SU-DHL-6 (cell line): Measurements from ENCODE around the gene ITGA8.

Experiments used
- H2AFZ ChIP-seq: fragments of 200-600 bp; sonication (generic); 2 replicates; pipeline ENCODE4 v1.6.1; 2014; ENCODE audit warnings: low read depth, mild to moderate bottlenecking, moderate library complexity, mixed read lengths, antibody characterized with exemption, low read length; ENCODE audit not compliant: severe bottlenecking
- H3F3A ChIP-seq: fragments of 200-600 bp; shearing (Covaris generic); 2 replicates; pipeline ENCODE4 v1.6.0; 2016; ENCODE audit warnings: antibody characterized with exemption, mild to moderate bottlenecking; ENCODE audit not compliant: insufficient read depth
- H3K27ac ChIP-seq: fragments of 200-600 bp; sonication (generic); 2 replicates; pipeline ENCODE4 v1.5.1; 2016; ENCODE audit warnings: low read depth, mild to moderate bottlenecking, low read length, moderate library complexity, mixed read lengths
- H3K27me3 ChIP-seq: fragments of 200-600 bp; sonication (generic), shearing (Covaris generic); 2 replicates; pipeline ENCODE4 v1.6.0; 2014; ENCODE audit warnings: mild to moderate bottlenecking, low read length
- H3K36me3 ChIP-seq: fragments of 200-600 bp; sonication (generic); 2 replicates; pipeline ENCODE4 v1.6.1; 2014; ENCODE audit warnings: mild to moderate bottlenecking, low read length, mixed read lengths
- H3K4me2 ChIP-seq: fragments of 300-600, 200-600 bp; shearing (Covaris generic), sonication (generic); 2 replicates; pipeline ENCODE4 v1.6.0; 2014; ENCODE audit warnings: low read length, low read depth, mild to moderate bottlenecking; ENCODE audit not compliant: poor library complexity, severe bottlenecking
- H3K4me3 ChIP-seq: fragments of 200-600 bp; sonication (generic); 2 replicates; pipeline ENCODE4 v1.5.1; 2014; ENCODE audit warnings: antibody characterized with exemption, low read length, mild to moderate bottlenecking, mixed read lengths; ENCODE audit not compliant: insufficient read depth, poor library complexity, severe bottlenecking
- H3K79me2 ChIP-seq: fragments of 200-600 bp; sonication (generic); 2 replicates; pipeline ENCODE4 v1.6.1; 2014; ENCODE audit warnings: mild to moderate bottlenecking, low read length, moderate library complexity; ENCODE audit not compliant: insufficient read depth
- H3K9ac ChIP-seq: fragments of 200-600 bp; sonication (generic); 2 replicates; pipeline ENCODE4 v1.7.0; 2014; ENCODE audit warnings: mild to moderate bottlenecking, low read length
- H3K9me2 ChIP-seq: fragments of 200-600 bp; sonication (generic); replicated peaks from 2 replicates; pipeline ENCODE4 v1.6.1; 2014; ENCODE audit warnings: low read length; ENCODE audit not compliant: insufficient read depth
- H3K9me3 ChIP-seq: fragments of 200-600 bp; sonication (generic); 2 replicates; pipeline ENCODE4 v1.6.1; 2014; ENCODE audit warnings: low read length, mixed read lengths; ENCODE audit not compliant: insufficient read depth
- H4K20me1 ChIP-seq: fragments of 200-600 bp; sonication (generic); 2 replicates; pipeline ENCODE4 v1.6.1; 2014; ENCODE audit warnings: low read depth, mild to moderate bottlenecking, antibody characterized with exemption, low read length, moderate library complexity, mixed read lengths
- EZH2phosphoT487 ChIP-seq: fragments of 200-600 bp; sonication (generic), shearing (Covaris generic); conservative IDR thresholded peaks from 2 replicates; pipeline ENCODE4 v1.6.1; 2018; ENCODE audit warnings: mild to moderate bottlenecking, antibody characterized with exemption, low read length, moderate library complexity, mixed read lengths
- TF ChIP-seq, protein P1 (sequence below): fragments of 200-600 bp; sonication (generic); IDR thresholded peaks from one replicate; pipeline ENCODE4 v1.5.1; 2017; ENCODE audit warnings: antibody characterized with exemption, mild to moderate bottlenecking, low read length, moderate library complexity; ENCODE audit not compliant: insufficient read depth, poor library complexity, severe bottlenecking

The ITGA8 gene

DNA sequence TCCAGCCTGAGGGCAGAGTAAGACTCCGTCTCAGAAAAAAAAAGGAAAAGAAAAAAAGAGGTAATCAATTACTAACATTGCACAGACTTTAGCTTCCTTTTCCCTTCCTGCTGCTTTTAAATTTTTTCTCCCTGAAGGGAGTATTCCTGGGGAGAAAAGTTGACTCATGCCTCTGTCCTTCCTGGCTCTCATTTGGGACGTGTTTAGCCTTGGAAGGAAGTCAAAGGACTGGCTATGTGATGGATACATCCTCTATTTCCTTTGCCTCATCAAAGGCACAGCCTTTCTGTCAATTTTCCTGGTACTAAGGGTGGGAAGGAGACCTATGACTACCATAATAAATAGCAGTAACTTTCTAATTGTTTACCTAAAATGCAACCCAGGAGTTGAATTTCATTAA is 77.6 kb downstream of the ITGA8 start:
- Histone ChIP-seq H3K4me2 (no peak overlapping the region), H3F3A (no peaks in the 10 kb centered on the region), H3K9me2 (no peaks in the 10 kb centered on the region), H3K9me3 (no peaks in the 10 kb centered on the region), H4K20me1 (no peaks in the 10 kb centered on the region), H3K9ac (no peak overlapping the region), H2AFZ (no peak overlapping the region), H3K27me3 (no peaks in the 10 kb centered on the region), H3K27ac (no peak overlapping the region), H3K4me3 (no peak overlapping the region), H3K79me2 (no peaks in the 10 kb centered on the region), H3K36me3 (no peaks in the 10 kb centered on the region)
- TF ChIP-seq, protein P1, sequence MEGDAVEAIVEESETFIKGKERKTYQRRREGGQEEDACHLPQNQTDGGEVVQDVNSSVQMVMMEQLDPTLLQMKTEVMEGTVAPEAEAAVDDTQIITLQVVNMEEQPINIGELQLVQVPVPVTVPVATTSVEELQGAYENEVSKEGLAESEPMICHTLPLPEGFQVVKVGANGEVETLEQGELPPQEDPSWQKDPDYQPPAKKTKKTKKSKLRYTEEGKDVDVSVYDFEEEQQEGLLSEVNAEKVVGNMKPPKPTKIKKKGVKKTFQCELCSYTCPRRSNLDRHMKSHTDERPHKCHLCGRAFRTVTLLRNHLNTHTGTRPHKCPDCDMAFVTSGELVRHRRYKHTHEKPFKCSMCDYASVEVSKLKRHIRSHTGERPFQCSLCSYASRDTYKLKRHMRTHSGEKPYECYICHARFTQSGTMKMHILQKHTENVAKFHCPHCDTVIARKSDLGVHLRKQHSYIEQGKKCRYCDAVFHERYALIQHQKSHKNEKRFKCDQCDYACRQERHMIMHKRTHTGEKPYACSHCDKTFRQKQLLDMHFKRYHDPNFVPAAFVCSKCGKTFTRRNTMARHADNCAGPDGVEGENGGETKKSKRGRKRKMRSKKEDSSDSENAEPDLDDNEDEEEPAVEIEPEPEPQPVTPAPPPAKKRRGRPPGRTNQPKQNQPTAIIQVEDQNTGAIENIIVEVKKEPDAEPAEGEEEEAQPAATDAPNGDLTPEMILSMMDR, result no peak
- no peak for TF ChIP-seq EZH2phosphoT487

GRCh38 chr10:15640536-15641085 is 79.1 kb downstream of the ITGA8 start:
- H3K27me3 ChIP-seq, result no peaks in the 10 kb centered on the region
- H3K9me3 ChIP-seq, result no peaks in the 10 kb centered on the region
- no peak overlapping the region for H3K4me2 ChIP-seq
- H2AFZ ChIP-seq, result no peak overlapping the region
- no peak for TF ChIP-seq EZH2phosphoT487
- TF ChIP-seq, protein P1, result no peak
- H3K9me2 ChIP-seq, result no peaks in the 10 kb centered on the region
- H3K79me2 ChIP-seq, result no peaks in the 10 kb centered on the region
- H3K27ac ChIP-seq, result no peak overlapping the region
- H3F3A ChIP-seq, result no peaks in the 10 kb centered on the region
- no peaks in the 10 kb centered on the region for H4K20me1 ChIP-seq
- H3K9ac ChIP-seq, result no peak overlapping the region
- no peak overlapping the region for H3K4me3 ChIP-seq
- H3K36me3 ChIP-seq, result no peaks in the 10 kb centered on the region

DNA sequence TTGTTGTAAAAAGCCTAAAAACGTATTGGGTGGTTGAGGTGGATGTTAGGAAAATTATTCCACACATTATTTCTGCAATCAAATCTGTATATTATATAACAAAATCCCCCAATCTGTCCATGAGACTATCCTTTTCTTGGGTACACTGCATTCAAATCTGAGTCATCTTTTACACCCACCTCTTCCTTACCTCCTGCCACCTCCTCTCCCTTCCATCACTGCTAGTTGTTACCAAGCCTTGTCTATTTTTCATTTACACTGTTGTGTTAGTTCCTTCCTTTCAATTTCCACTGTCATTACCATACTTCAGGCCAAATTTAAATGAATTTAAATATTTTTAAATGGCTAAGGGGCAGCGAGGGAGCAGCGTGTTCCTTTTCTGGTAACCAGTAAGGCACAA is 83.3 kb downstream of the ITGA8 start:
- H3K36me3 ChIP-seq, result no peaks in the 10 kb centered on the region
- no peak overlapping the region for H3K9ac ChIP-seq
- no peaks in the 10 kb centered on the region for H3K79me2 ChIP-seq
- TF ChIP-seq EZH2phosphoT487, result no peak
- TF ChIP-seq, protein P1, result no peak
- H3K4me3 ChIP-seq, result no peak overlapping the region
- no peak overlapping the region for H3K4me2 ChIP-seq
- no peaks in the 10 kb centered on the region for H3F3A ChIP-seq
- H3K27ac ChIP-seq, result no peak overlapping the region
- H2AFZ ChIP-seq, result no peak overlapping the region
- no peaks in the 10 kb centered on the region for H3K27me3 ChIP-seq
- H3K9me2 ChIP-seq, result no peaks in the 10 kb centered on the region
- no peaks in the 10 kb centered on the region for H3K9me3 ChIP-seq
- no peaks in the 10 kb centered on the region for H4K20me1 ChIP-seq
